Spinal cord (tissue), 10 donors: ENCODE measurements around the gene GNPTG. TPM values are rescaled to one million over a fixed set of nuclear protein-coding genes. Genes with fewer than 3 reads are reported as not detected.

Experiments
- DNase-seq, 6 donors: peaks; one replicate each; pipeline versions ENCODE4 v3.0.0 to v3.0.0-alpha.2; 2013 to 2015; ENCODE audit warnings: low spot score in 6 of 6, low read depth in 4 of 6
- H3K27ac ChIP-seq: one replicate; pipeline ENCODE4 v1.5.1; 2013; ENCODE audit warnings: low read depth, low read length, control low read depth
- H3K27me3 ChIP-seq: one replicate; pipeline ENCODE4 v1.6.1; 2013; ENCODE audit warnings: low read length; ENCODE audit not compliant: control insufficient read depth, insufficient read depth
- H3K36me3 ChIP-seq: one replicate; pipeline ENCODE4 v1.6.1; 2013; ENCODE audit warnings: low read length; ENCODE audit not compliant: control insufficient read depth, insufficient read depth
- H3K4me1 ChIP-seq: one replicate; pipeline ENCODE4 v1.6.1; 2013; ENCODE audit warnings: low read length; ENCODE audit not compliant: control insufficient read depth, insufficient read depth
- H3K4me3 ChIP-seq: one replicate; pipeline ENCODE4 v1.5.1; 2013; ENCODE audit warnings: low read depth, low read length, control low read depth
- H3K9me3 ChIP-seq: one replicate; pipeline ENCODE4 v1.6.1; 2013; ENCODE audit warnings: low read length; ENCODE audit not compliant: control insufficient read depth, insufficient read depth
- WGBS: methylation state at CpG from one replicate; pipeline ENCODE4 v1.1.5; 2013; ENCODE audit warnings: missing lambda C conversion rate; ENCODE audit not compliant: insufficient coverage; 5-methylcytosine and 5-hydroxymethylcytosine counted together
- polyA plus RNA-seq, 2 donors: library from polyadenylated mRNA; unstranded; fragments of 120-200 nt; gene quantifications; one replicate each; pipeline ENCODE4 v1.2.1, GENCODE V29; 2013; ENCODE audit not compliant: insufficient read length in 2 of 2
- total RNA-seq, 2 donors: library from RNA; depleted of rRNA in 1 of 2; stranded (reverse); fragments of 120-200 nt in 1 of 2; fragments of >200 nt in 1 of 2; gene quantifications; one replicate each; pipeline versions ENCODE4 v1.2.3 to v1.2.4, GENCODE V29; 2013 to 2014
- donor health status: healthy.

GNPTG gene
- total and polyA plus RNA-seq, 4 donors: 33.5 to 127 (median 89.1) TPM

GRCh38 chr16:1345087-1345486 lies 6.6 kb upstream of the GNPTG start:
- WGBS: 61% methylated on average over 7 of the region's 11 CpGs
- H3K36me3 ChIP-seq: peaks cover 98% of the 10 kb centered on the region
- no peak overlapping the region for H3K4me3 ChIP-seq
- no peaks in the 10 kb centered on the region for H3K27me3 ChIP-seq
- peaks cover 23% of the 10 kb centered on the region for H3K4me1 ChIP-seq
- no peak for DNase-seq
- no peaks in the 10 kb centered on the region for H3K9me3 ChIP-seq
- H3K27ac ChIP-seq: no peak overlapping the region

- 82% methylated on average over 24 of the region's 31 CpGs for WGBS
- Histone ChIP-seq H3K4me1 (peaks cover 30% of the 10 kb centered on the region), H3K27me3 (no peaks in the 10 kb centered on the region)
Observed at GRCh38 chr16:1345651-1346421, 5.9 kb upstream of the GNPTG start.

GRCh38 chr16:1346422-1347285 lies 5.1 kb upstream of the GNPTG start:
- H3K4me3 ChIP-seq: no peak overlapping the region
- WGBS: 73% methylated on average over 33 of the region's 34 CpGs
- no peak overlapping the region for H3K27ac ChIP-seq
- H3K27me3 ChIP-seq: no peaks in the 10 kb centered on the region
- DNase-seq: no peak
- H3K36me3 ChIP-seq: peaks cover 91% of the 10 kb centered on the region
- H3K9me3 ChIP-seq: no peaks in the 10 kb centered on the region
- peaks cover 35% of the 10 kb centered on the region for H3K4me1 ChIP-seq

More at GRCh38 chr16:1345651-1346421, 5.9 kb upstream of the GNPTG start:
- DNase-seq: no peak
- Histone ChIP-seq H3K4me3 (no peak overlapping the region), H3K9me3 (no peaks in the 10 kb centered on the region), H3K27ac (no peak overlapping the region), H3K36me3 (peaks cover 98% of the 10 kb centered on the region)

- H3K9me3 ChIP-seq: no peaks in the 10 kb centered on the region
- no peak overlapping the region for H3K4me3 ChIP-seq
- WGBS: 93% methylated on average over 23 of the region's 31 CpGs
- DNase-seq: no peak
- no peak overlapping the region for H3K27ac ChIP-seq
- no peaks in the 10 kb centered on the region for H3K27me3 ChIP-seq
- H3K4me1 ChIP-seq: peaks cover 35% of the 10 kb centered on the region
- H3K36me3 ChIP-seq: peaks cover 84% of the 10 kb centered on the region
Observed at GRCh38 chr16:1347286-1347855, 4.4 kb upstream of the GNPTG start.

- no peaks in the 10 kb centered on the region for H3K9me3 ChIP-seq
- no peak for DNase-seq
- H3K4me3 ChIP-seq: no peak overlapping the region
- WGBS: 88% methylated on average over 29 of the region's 29 CpGs
- H3K27me3 ChIP-seq: no peaks in the 10 kb centered on the region
- no peak overlapping the region for H3K27ac ChIP-seq
- H3K36me3 ChIP-seq: peaks cover 78% of the 10 kb centered on the region
- peaks cover 29% of the 10 kb centered on the region for H3K4me1 ChIP-seq
Observed at GRCh38 chr16:1347962-1348361, 3.8 kb upstream of the GNPTG start.

GRCh38 chr16:1348441-1348840 lies 3.3 kb upstream of the GNPTG start:
- Histone ChIP-seq H3K9me3 (no peaks in the 10 kb centered on the region), H3K4me3 (no peak overlapping the region), H3K27ac (no peak overlapping the region), H3K36me3 (peaks cover 73% of the 10 kb centered on the region), H3K4me1 (peaks cover 25% of the 10 kb centered on the region), H3K27me3 (no peaks in the 10 kb centered on the region)
- no peak for DNase-seq
- 93% methylated on average over 15 of the region's 15 CpGs for WGBS

- Histone ChIP-seq H3K27ac (no peak overlapping the region), H3K36me3 (peaks cover 71% of the 10 kb centered on the region), H3K27me3 (no peaks in the 10 kb centered on the region), H3K4me3 (no peak overlapping the region), H3K4me1 (peaks cover 22% of the 10 kb centered on the region), H3K9me3 (no peaks in the 10 kb centered on the region)
- WGBS: 86% methylated on average over 12 of the region's 14 CpGs
- DNase-seq: no peak
Observed at GRCh38 chr16:1348926-1349325, 2.8 kb upstream of the GNPTG start.

GRCh38 chr16:1349351-1349750 lies 2.4 kb upstream of the GNPTG start:
- Histone ChIP-seq H3K4me3 (no peak overlapping the region), H3K27me3 (no peaks in the 10 kb centered on the region), H3K36me3 (peaks cover 71% of the 10 kb centered on the region), H3K27ac (no peak overlapping the region), H3K4me1 (peaks cover 22% of the 10 kb centered on the region), H3K9me3 (no peaks in the 10 kb centered on the region)
- no peak for DNase-seq
- WGBS: 69% methylated on average over 9 of the region's 16 CpGs

GRCh38 chr16:1349951-1350350 lies 1.8 kb upstream of the GNPTG start:
- no peak overlapping the region for H3K4me3 ChIP-seq
- no peak for DNase-seq
- peaks cover 22% of the 10 kb centered on the region for H3K4me1 ChIP-seq
- no peak overlapping the region for H3K27ac ChIP-seq
- no peaks in the 10 kb centered on the region for H3K27me3 ChIP-seq
- H3K36me3 ChIP-seq: peaks cover 69% of the 10 kb centered on the region
- no peaks in the 10 kb centered on the region for H3K9me3 ChIP-seq
- WGBS: 94% methylated on average over 17 of the region's 17 CpGs
